ENCODE results near the gene HOXC9. TPM values are rescaled to one million over a fixed set of nuclear protein-coding genes. Genes with fewer than 3 reads are reported as not detected.

Gene HOXC9
- total RNA-seq, 1 experiment from 2014 or later: 11.3 TPM

DNA sequence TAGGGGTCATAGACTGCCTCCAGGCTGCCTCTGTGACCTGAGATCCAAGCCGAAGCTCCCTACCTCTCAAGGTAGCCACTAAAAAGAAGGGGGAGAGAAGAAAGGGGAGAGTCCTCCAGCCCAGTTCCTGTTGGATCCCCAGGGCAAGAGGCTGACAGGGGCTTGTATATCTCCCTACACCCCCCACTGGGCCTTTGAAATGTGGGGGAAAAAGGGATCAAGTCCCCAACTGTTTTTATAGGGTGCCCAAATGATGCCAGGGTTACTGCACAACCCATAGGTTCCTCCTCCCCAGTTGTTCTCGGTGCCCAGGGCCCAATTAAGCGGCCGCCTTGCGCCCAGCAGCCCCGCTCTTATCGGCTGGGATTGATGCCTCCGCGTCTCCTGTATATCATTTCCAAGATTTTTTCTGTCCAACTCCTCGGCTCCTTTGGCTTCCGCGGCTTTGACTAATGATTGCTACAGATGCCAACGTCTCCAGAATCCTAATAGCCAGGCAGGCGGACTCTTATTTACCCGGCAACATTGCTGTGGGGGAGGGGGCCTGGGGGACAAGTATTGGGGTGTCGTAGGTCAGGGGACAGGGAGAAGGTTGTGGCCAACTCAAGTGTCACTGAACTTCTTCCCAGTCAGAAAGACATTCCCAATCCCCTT lies 46.0 kb downstream of the HOXC9 start:
- Histone ChIP-seq H3K9ac (ENCODE audit: low read length) (no peak overlapping the region), H3K4me2 (ENCODE audit: low read length) (no peak overlapping the region), H3K4me1 (ENCODE audit: control insufficient read depth in 1 of 2, insufficient read depth in 2 of 2, low read length in 2 of 2) (no peaks in the 10 kb centered on the region), H3K27ac (ENCODE audit: low read depth, low read length) (no peak overlapping the region), H3K4me3 (replicated peaks in 1 of 2; ENCODE audit: low read depth in 1 of 2, low read length in 2 of 2) (no peak overlapping the region), H3K79me2 (ENCODE audit: insufficient read depth, low read length) (no peaks in the 10 kb centered on the region), H3K36me3 (ENCODE audit: control insufficient read depth in 1 of 2, insufficient read depth in 2 of 2, low read length in 2 of 2) (no peaks in the 10 kb centered on the region), H2AFZ (ENCODE audit: low read depth, low read length, poor library complexity, severe bottlenecking) (no peak overlapping the region), H4K20me1 (ENCODE audit: insufficient read depth) (no peaks in the 10 kb centered on the region), H3K27me3 (ENCODE audit: insufficient read depth, low read length) (no peaks in the 10 kb centered on the region), H3K9me2 (ENCODE audit: insufficient read depth) (no peaks in the 10 kb centered on the region), H3K9me3 (ENCODE audit: control insufficient read depth in 1 of 2, insufficient read depth in 1 of 2, low read depth in 1 of 2, low read length in 2 of 2) (no peaks in the 10 kb centered on the region)
- ATAC-seq (no peak), DNase-seq (ENCODE audit: low read depth, low spot score) (no peak)
- TF ChIP-seq ELF1 (IDR thresholded peaks at IDR 0.05; ENCODE audit: borderline replicate concordance, low read depth) (no peak), JUND (IDR thresholded peaks at IDR 0.05) (no peak), CBX3 (IDR thresholded peaks at IDR 0.05; ENCODE audit: low read depth) (no peak), TCF7L2 (IDR thresholded peaks at IDR 0.05; ENCODE audit: borderline replicate concordance, extremely low read depth, insufficient read depth, insufficient read length) (no peak), FOSL1 (IDR thresholded peaks at IDR 0.05; ENCODE audit: low read depth) (no peak)
- TF ChIP-seq, protein P1, sequence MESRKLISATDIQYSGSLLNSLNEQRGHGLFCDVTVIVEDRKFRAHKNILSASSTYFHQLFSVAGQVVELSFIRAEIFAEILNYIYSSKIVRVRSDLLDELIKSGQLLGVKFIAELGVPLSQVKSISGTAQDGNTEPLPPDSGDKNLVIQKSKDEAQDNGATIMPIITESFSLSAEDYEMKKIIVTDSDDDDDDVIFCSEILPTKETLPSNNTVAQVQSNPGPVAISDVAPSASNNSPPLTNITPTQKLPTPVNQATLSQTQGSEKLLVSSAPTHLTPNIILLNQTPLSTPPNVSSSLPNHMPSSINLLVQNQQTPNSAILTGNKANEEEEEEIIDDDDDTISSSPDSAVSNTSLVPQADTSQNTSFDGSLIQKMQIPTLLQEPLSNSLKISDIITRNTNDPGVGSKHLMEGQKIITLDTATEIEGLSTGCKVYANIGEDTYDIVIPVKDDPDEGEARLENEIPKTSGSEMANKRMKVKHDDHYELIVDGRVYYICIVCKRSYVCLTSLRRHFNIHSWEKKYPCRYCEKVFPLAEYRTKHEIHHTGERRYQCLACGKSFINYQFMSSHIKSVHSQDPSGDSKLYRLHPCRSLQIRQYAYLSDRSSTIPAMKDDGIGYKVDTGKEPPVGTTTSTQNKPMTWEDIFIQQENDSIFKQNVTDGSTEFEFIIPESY (IDR thresholded peaks at IDR 0.05; ENCODE audit: extremely low read depth, insufficient replicate concordance, low read length): no peak
- TF ChIP-seq, protein P2, sequence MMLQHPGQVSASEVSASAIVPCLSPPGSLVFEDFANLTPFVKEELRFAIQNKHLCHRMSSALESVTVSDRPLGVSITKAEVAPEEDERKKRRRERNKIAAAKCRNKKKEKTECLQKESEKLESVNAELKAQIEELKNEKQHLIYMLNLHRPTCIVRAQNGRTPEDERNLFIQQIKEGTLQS (IDR thresholded peaks at IDR 0.05): no peak
- CTCF ChIA-PET: interaction anchor here (1.0 kb wide), 1 partner anchor 28 kb away, joined by 3 read pairs; no protein-coding TSS in a partner anchor
- intact Hi-C loops (cut with micrococcal nuclease): no loop called here
- no TSS peak for BruUV-seq (replicated peaks)
- RAD21 ChIA-PET (ENCODE audit: low non-redundant PET in 1 of 2, low total read pairs in 2 of 2, uncharacterized antibody in 2 of 2, unreplicated experiment in 2 of 2): no interaction called here
- POLR2A ChIA-PET: no interaction called here

DNA sequence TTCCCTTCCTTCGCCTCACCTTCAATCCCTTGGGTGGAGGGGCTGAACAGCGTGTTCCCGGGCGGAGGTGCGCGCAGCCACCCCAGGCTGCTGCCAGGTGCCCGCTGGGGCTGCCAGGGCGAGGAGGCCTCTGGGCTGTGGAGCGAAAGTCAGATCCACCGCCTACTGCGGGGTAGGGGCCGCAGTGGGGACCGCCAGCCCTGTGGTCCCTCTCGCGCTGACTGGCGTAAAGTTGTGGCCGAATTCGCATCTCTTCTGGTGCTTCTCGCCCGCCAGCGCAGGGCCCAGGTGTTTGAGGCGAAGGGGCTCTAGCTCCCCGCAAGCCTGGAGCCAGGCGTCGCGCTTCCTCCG lies 46.8 kb downstream of the HOXC9 start:
- H3K4me2 ChIP-seq (ENCODE audit: low read length): no peak overlapping the region
- ChIA-PET POLR2A (no interaction called here), RAD21 (ENCODE audit: low non-redundant PET in 1 of 2, low total read pairs in 2 of 2, uncharacterized antibody in 2 of 2, unreplicated experiment in 2 of 2) (no interaction called here), CTCF (no interaction called here)
- H2AFZ ChIP-seq (ENCODE audit: low read depth, low read length, poor library complexity, severe bottlenecking): no peak overlapping the region
- no peak overlapping the region for H3K27ac ChIP-seq (ENCODE audit: low read depth, low read length)
- no peak for ATAC-seq
- no peaks in the 10 kb centered on the region for H3K36me3 ChIP-seq (ENCODE audit: control insufficient read depth in 1 of 2, insufficient read depth in 2 of 2, low read length in 2 of 2)
- no TSS peak for BruUV-seq (replicated peaks)
- H3K27me3 ChIP-seq (ENCODE audit: insufficient read depth, low read length): no peaks in the 10 kb centered on the region
- H3K9me2 ChIP-seq (ENCODE audit: insufficient read depth): no peaks in the 10 kb centered on the region
- no peaks in the 10 kb centered on the region for H3K79me2 ChIP-seq (ENCODE audit: insufficient read depth, low read length)
- no peak overlapping the region for H3K4me3 ChIP-seq (replicated peaks in 1 of 2; ENCODE audit: low read depth in 1 of 2, low read length in 2 of 2)
- intact Hi-C loops (cut with micrococcal nuclease): no loop called here
- H4K20me1 ChIP-seq (ENCODE audit: insufficient read depth): no peaks in the 10 kb centered on the region
- DNase-seq (ENCODE audit: low read depth, low spot score): no peak
- H3K9me3 ChIP-seq (ENCODE audit: control insufficient read depth in 1 of 2, insufficient read depth in 1 of 2, low read depth in 1 of 2, low read length in 2 of 2): no peaks in the 10 kb centered on the region
- no peak overlapping the region for H3K9ac ChIP-seq (ENCODE audit: low read length)
- no peaks in the 10 kb centered on the region for H3K4me1 ChIP-seq (ENCODE audit: control insufficient read depth in 1 of 2, insufficient read depth in 2 of 2, low read length in 2 of 2)
- no peak for TF ChIP-seq EZH2phosphoT487 (IDR thresholded peaks at IDR 0.05; ENCODE audit: borderline replicate concordance)
- no peak for TF ChIP-seq ZFX (IDR thresholded peaks at IDR 0.05)
- TF ChIP-seq POLR2A (IDR thresholded peaks at IDR 0.05; ENCODE audit: borderline replicate concordance, extremely low read depth, insufficient read depth, insufficient read length): no peak
- no peak for TF ChIP-seq TCF7L2 (IDR thresholded peaks at IDR 0.05; ENCODE audit: borderline replicate concordance, extremely low read depth, insufficient read depth, insufficient read length)
- no peak for TF ChIP-seq FOSL1 (IDR thresholded peaks at IDR 0.05; ENCODE audit: low read depth)
- TF ChIP-seq EZH2 (IDR thresholded peaks at IDR 0.05): no peak
- TF ChIP-seq CEBPB (IDR thresholded peaks at IDR 0.05; ENCODE audit: low read depth): no peak
- no peak for TF ChIP-seq ELF1 (IDR thresholded peaks at IDR 0.05; ENCODE audit: borderline replicate concordance, low read depth)
- TF ChIP-seq YY1 (IDR thresholded peaks at IDR 0.05; ENCODE audit: extremely low read depth, insufficient replicate concordance, low read depth, low read length): no peak
- no peak for TF ChIP-seq ZNF274 (IDR thresholded peaks at IDR 0.05; ENCODE audit: low read depth, low read length)
- TF ChIP-seq, protein P2 (IDR thresholded peaks at IDR 0.05): no peak
- no peak for TF ChIP-seq CBX3 (IDR thresholded peaks at IDR 0.05; ENCODE audit: low read depth)
- TF ChIP-seq POLR2AphosphoS5 (IDR thresholded peaks at IDR 0.05; ENCODE audit: low read depth, low read length): no peak
- TF ChIP-seq EGR1 (IDR thresholded peaks at IDR 0.05; ENCODE audit: low read depth): no peak

Data from HCT116 (cell line).